Activated CD4-positive, CD25-positive, alpha-beta regulatory T cell treated with anti-CD3 and anti-CD28 coated beads, Interleukin-2, amount 50 U/mL, for 24 hours (primary cell): ENCODE measurements around the gene ATG10.

Experiments
- ATAC-seq, 2 donors: fragments of 150-1000 bp; cut with Tn5 transposase; one replicate each; pipeline ENCODE4 v1.10.0; 2021; ENCODE audit warnings: mild to moderate bottlenecking in 1 of 2, moderate library complexity in 1 of 2

The ATG10 gene

GRCh38 chr5:82285206-82285605 lies 313.4 kb downstream of the ATG10 start:
- ATAC-seq, result no peak

- no peak for ATAC-seq
Measured at GRCh38 chr5:82287625-82288024, 315.8 kb downstream of the ATG10 start.

GRCh38 chr5:82290005-82290404 lies 318.2 kb downstream of the ATG10 start:
- ATAC-seq, result no peak

- no peak for ATAC-seq
Measured at GRCh38 chr5:82290908-82291307, 319.1 kb downstream of the ATG10 start.

- ATAC-seq, result no peak
Measured at GRCh38 chr5:82291420-82291819, 319.6 kb downstream of the ATG10 start.

- no peak for ATAC-seq
Measured at GRCh38 chr5:82295144-82295543, 323.3 kb downstream of the ATG10 start.

GRCh38 chr5:82295959-82296531 lies 324.2 kb downstream of the ATG10 start:
- ATAC-seq, result no peak

GRCh38 chr5:82296929-82297328 lies 325.1 kb downstream of the ATG10 start:
- ATAC-seq, result no peak

GRCh38 chr5:82297711-82298110 lies 325.9 kb downstream of the ATG10 start:
- ATAC-seq, result no peak

- ATAC-seq, result no peak
Measured at GRCh38 chr5:82298668-82299067, 326.8 kb downstream of the ATG10 start.

- no peak for ATAC-seq
Measured at GRCh38 chr5:82301190-82301589, 329.4 kb downstream of the ATG10 start.
